M059J (cell line): ENCODE data around the gene DMAC2L. TPM values are rescaled to one million over a fixed set of nuclear protein-coding genes. Genes with fewer than 3 reads are reported as not detected.
"Not testable (repeated sequence)": the region's sequence is repeated elsewhere in the genome, so short reads cannot be mapped to it uniquely, and the experiment has no call there.

Source experiments
- DNase-seq: peaks from one replicate; pipeline ENCODE4 v3.0.0-alpha.2; 2012; ENCODE audit warnings: low read depth
- total RNA-seq: library from RNA; depleted of rRNA; stranded (reverse); fragments of >200 nt; shearing (Covaris generic); gene quantifications from 2 replicates; pipeline ENCODE4 v1.2.3, GENCODE V29; 2014; rRNA removed

DMAC2L gene, protein sequence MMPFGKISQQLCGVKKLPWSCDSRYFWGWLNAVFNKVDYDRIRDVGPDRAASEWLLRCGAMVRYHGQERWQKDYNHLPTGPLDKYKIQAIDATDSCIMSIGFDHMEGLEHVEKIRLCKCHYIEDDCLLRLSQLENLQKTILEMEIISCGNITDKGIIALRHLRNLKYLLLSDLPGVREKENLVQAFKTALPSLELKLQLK
- total RNA-seq = 5.5 and 16.8 TPM in 2 replicates

DNA sequence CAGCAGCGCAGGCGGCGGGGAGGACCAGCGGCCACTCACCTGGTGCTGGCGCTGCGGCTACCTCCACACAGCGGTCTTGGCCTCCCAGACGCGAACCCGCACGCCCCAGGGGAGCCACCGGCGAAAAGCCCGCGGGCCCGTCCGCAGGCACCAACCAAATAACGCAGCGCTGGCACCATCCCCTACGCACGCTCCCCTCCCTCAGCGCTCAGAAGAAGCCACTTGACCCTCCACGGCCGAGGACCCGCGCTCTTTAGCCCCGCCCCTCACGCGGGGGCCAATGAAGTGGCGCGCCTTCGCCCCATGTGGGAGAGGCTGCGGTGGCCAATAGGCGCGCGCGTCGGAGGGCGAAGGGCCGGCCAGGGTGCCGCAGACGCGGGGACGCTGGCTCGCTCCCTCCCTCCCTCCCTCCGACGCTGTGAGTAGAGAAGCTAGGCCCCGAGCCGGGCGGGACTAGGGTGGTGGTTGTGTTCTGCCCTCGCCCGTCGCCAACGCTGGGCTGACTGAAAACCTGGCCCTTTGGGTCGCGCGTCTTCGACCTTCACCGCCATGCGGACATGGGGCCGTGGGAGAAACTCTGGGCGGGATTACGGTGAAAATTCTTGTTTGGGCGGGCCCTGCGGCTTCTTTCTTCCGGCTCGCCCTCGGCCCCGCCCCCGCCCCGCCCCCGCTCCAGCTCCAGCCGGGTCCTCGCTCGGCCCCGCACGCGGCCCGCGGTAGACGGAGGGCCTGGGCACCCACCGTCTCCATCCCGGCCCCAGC is at the start of gene DMAC2L, which contains the start of gene L2HGDH:
Gene DMAC2L, plus strand, starts transcription at position 353 of the 762 bp plus-strand sequence. CDS start 9,164 bp downstream, outside the sequence.
Gene L2HGDH, minus strand, starts transcription at position 258 of the 762 bp plus-strand sequence. Its CDS starts 79 bp downstream, at position 179.
- peak; percentile 94 for DNase-seq

DNA sequence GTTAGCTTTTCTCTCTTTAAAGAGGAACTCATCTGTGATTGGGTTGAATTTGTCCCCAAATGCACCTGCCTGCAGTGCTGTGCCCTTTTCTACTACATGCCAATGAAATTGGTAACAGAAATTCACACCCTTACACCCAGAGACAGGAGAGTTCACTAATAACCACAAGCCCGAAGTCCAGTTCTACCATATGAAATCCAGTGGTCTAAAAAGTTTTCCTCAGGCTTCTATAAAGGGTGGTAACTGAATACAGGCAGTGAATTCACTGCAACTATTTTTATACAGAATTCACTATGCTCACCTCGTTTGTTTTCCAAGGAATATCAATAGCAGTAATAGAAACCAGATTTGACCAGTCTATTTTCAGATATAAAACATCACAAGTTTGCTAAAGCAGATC is 49.3 kb upstream of the DMAC2L start:
- DNase-seq = no peak

DNA sequence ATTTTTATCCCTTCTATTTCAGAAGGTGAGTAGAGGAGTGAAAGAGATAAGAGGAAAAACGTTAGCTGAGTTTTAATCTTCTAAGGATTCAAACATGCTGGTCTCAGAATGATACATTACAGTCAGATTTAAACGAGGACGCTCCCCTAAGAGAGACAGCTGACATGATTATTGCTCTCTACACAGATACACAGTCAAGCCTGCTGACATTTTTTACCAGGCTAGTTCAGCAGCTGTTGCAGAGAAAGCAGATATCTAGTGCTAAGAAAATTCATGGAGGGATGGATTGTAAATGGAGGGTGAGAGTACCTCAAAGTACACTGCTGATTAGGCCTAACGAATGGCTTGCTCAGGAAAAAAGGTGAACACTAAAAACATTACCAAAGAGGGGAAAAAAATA is 48.8 kb upstream of the DMAC2L start:
- DNase-seq = no peak

DNA sequence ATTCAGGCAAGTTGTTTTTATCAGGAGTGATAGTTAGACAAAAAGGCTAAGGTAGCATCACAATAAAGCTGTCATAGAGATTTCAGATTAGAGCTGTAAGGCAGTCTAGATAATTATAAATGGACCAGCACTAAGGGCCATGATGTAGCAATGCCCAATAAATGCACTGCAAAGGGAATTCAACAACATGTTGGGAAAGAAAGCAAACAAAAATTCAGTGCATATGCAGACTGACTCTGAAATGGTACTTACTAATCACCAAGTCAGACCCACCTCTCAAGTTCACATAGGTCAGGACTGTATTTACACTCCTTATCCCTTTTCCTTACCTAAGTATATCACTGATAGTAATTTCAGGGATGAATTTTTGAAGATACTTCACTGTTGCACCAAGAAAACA is 47.1 kb upstream of the DMAC2L start:
- DNase-seq = no peak

DNA sequence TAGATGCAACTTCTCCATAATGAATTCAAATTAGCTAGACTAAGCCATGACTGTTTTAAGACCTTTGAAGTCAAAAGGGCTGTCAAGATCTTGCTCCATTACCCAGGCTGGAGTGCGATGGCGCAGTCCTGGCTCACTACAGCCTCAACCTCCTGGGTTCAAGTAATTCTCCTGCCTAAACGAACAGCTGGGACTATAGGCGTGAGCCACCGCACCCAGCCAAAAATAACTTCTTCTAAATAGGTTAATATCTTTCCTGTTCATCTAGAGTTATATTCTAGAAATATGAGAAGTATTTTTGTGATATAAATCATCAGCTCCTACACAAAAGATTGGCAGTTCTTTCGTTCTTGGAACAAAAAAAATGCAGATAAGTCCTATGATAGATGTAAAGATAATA is 41.2 kb upstream of the DMAC2L start:
- no peak for DNase-seq

DNA sequence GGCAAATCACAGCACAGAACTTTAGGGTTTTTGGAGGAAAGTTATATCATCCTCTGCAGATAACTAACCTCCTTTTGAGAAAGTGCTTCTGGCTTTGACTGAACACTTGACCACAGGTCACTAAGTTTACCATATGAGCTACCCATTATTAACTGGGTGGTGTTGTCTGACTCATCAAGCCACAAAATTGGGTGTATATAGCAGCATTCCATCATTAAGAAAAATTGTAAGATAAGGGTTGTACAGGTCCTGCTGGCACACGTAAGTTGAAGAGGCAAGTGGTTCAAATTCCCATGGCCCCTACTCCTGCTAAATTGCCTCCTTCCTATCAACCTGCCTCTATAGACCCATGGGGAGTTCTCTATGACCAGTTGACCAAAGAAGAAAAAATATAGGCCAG is 39.6 kb upstream of the DMAC2L start:
- peak; percentile 32 for DNase-seq

DNA sequence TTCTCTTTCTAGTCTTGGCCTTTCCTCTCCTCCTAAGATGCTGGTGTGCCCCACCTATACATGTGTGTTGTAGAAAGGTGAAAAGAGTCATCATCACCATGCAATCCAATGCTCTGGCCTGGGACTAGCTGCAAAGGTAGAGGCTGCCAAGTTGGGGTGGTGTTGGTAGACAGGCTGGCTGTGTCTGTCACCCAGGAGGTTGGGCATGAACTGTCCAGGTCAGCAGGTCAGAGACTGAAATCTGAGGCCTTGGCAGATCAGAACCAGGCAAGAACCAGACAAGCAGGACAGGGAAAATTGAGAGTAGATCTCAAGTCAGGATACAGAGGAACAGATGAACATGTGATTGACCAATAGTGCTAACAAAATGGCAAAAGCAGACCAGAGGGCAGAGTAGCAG is 26.3 kb upstream of the DMAC2L start:
- no peak for DNase-seq

DNA sequence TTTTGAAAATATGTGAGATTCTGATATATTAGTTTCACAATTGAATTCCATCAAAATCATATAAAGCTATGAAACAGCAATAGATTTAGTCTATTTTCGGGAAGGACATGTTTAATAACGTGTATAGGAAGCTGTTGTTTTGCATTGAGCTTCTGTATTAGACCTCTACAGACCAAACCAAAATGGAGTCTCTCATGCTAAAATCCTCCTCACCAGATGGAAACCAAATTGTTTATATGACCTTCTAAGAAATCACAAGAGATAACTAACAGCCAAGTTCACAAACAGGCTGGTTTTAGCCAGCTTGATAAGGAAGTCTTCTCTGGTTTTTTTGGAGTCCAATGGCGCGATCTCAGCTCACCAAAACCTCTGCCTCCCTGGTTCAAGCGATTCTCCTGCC is 24.0 kb upstream of the DMAC2L start:
- DNase-seq = no peak

DNA sequence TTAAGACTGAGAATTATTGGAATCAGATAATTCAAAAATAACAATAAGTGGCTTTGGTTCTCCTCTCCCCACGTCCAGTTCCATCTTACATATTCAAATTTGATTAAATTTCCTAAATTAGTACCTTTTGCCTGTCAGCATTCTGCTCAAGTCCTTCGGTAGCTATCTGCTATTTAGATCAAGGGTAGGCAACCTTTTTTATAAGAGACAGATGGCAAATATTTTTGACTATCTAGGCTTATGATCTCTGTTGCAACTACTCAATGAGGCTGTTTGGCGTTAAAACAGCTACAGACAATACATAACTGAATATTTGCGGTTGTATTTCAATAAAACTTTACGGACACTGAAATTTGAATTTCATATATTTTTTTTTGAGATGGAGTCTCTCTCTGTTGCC is 21.8 kb upstream of the DMAC2L start:
- no peak for DNase-seq

DNA sequence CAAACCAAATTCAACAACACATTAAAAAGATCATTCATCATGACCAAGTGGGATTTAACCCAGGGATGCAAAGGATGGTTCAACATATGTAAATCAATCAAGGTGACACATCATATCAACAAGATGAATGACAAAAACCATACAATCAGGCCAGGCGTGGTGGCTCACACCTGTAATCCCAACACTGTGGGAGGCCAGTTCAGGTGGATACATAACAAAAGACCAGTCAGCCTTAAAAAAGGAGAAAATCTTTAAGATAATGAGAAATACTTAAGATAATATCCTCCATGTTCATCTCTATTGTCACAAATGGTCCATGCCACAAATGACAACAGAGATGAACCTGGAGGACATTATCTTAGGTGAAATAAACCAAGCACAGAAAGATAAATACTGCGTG is 12.5 kb upstream of the DMAC2L start:
- no peak for DNase-seq

DNA sequence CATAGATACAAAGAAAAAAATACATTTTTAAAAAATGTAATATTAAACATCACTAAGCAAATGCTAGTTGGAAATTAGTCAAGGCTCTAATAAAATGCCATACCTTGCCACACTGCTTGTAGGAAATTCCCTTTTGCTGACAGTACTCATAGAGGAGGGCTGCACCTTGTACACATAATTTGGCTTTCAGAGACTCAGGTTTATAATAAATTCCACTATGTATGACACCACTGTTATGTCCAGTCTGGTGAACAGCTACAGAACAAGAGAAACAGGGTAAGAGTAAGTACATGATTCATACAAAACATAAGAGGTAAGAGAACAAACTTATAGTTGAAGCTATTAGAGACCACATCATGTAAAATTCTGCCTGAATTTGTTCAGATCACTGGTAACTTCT is 10.2 kb upstream of the DMAC2L start:
- peak; percentile 17 for DNase-seq

DNA sequence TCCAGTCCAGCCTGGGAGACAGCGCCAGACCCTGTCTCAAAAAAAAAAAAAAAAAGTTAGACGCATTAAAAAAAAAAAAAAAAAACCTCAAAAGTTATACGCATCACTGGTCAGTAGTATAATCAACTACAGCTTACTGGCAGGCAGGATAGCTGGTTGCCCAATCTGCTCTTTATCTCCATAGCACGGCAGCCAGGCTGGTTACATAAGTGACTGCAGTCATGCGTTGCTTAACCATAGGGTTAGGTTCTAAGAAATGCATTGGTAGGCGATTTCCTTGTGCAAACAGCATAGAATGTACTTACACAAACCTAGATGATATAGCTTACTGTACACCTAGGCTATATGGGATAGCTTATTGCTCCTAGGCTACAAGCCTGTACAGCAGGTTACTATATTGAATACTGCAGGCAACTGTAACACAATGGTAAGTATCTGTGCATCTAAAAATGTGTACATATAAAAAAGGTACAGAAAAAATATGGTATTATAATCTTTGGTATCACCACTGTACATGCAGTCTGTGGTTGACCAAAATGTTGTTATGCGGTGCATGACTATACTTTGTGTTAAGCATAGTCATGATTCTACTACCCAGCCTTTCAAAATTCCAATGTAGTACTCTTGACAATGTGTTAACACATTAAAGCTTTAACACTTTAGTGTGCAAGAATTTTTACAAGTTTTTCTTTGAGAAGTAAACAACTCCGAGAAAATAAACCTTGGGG is 8.2 kb upstream of the DMAC2L start:
- DNase-seq = no peak

DNA sequence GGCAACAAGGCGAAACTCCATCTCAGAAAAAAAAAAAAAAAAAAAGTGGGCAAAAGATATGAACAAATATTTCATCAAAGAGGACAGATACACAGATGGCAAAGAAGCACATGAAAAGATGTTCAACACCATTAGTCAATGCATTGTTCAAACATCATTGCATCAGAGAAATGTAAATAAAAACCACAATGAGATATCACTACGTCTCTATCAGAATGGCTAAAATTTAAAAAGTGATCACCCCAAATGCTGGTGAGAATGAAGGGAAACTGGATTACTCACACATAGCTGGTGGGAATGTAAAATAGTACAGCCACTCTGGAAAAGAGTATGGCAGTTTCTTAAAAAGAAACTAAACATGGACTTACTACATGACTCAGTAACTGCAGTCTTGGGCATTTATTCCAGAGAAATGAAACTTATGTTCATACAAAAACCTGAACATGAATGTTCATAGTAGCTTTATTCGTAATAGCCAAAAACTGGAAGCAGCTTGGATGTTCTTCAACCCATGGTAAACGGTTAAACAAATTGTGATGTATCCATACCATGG is 3.7 kb upstream of the DMAC2L start:
- peak; percentile 48 for DNase-seq

DNA sequence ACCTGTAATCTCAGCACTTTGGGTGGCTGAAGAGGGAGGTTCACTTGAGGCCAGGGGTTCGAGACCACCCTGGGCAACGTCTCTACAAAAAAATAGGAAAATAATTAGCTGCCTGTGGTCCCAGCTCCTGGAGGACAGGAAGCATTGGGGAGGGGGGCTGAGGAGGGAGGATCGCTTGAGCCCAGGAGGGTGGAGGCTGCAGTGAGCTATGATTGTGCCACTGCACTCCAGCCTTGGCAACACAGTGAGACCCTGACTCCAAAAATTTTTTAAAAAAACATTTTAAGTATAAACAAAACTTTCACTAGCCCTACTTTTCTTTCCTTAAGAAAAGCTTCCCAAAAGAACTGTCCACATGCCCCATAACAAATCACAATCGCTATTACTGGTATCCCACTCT is 1.7 kb upstream of the DMAC2L start:
- DNase-seq = no peak

DNA sequence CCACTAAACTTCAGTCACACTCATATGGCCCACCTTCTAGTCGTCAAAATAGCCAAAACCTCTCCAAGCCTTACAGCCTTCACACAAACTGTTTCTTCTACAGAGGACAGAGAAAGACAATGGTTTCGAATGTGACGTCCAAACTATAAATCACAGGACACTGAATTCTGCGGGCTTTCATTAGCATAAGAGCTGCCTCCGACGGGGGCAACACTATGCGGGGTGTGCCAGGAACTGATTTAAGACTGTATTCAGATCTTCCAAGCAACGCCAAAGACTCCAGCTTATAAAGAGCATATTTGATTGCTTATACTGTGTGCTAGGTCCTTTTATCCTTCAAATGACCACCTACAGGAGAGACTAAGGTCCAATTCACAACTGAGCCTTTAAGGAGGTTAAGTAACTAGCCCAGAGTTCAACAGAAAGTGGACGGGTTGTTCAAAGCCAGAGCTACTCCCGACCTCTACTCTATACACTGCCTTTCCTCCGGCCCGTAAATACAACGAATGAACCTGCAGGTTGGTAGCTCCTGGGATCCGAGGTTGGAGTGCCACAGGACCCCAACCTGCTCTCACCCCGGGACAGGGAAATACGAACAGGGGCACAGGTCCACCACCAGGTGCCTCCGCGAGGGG is 670 bp upstream of the DMAC2L start:
- no peak for DNase-seq

DNA sequence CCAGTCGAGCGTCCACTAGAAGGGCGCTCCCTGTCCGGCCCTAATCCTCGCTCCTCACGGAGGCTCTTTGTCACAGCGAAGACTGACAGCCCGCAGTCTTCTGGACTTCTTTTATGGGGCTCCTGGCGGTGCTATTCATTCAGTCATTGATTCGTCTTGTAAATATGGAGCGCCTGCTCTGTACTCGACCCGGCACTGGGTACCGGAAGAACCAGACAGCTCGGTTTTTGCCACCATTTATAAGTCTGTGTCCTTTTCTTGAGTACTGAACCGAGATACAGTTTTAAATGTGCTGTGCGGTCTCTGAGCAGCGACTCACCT is 570 bp downstream of the DMAC2L start:
- peak; percentile 63 for DNase-seq

DNA sequence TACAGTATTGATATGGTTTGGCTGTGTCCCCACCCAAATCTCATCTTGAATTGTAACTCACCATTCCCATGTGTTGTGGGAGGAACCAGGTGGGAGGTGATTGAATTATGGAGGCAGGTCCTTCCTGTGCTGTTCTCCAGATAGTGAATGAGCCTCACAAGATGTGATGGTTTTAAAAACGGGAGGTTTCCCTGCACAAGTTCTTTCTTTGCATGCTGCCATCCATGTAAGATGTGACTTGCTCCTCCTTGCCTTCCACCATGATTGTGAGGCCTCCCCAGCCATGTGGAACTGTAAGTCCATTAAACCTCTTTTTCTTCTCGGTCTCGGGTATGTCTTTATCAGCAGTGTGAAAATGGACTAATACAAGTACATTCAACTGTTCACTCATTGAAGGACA is 2.0 kb downstream of the DMAC2L start:
- not testable (repeated sequence) for DNase-seq

DNA sequence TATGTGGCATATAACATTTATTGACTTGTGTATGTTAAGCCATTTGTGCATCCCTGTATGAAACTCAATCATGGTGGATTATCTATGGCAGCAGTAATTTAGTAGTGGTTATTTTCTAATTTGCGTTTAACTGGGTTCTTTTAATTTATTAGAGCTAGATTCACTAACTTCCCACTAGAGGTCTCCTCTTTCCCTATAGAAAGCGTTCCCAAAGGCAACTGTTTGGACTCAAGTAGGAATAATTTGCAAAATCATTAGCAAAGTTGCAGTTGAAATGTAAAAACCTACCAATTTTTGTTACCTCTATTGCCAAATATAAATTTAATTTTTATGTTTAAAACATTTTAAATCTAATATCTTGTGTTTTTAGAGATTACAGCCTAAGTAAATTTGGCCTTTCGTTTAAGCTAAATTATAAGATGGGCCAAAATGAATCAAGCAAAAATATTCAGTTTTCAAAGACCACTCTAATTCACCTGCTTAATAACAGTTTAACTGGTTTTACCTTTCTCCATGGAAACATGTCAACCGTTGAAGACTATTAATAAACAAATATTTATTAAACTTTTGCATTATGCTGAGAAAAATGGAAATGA is 6.0 kb downstream of the DMAC2L start:
- peak; percentile 44 for DNase-seq

DNA sequence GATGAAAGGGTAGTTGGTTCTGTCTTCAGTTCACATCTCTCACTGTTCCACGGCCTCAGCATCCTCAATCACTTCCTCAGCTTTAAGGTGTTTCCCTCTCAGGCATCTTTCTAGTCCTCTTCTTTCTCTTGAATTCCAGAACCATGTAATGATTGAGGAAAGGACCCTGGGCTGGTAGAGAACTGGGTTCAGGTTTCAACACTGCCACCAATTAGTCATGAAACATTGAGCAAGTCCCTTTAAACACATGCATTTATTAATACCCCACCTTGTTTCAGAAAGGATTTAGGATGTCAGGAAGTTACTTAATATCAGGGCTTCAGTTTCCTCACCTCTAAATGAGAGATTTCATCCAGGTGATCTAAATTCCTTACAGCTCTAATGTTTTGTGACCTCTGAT is 7.2 kb downstream of the DMAC2L start:
- peak; percentile 25 for DNase-seq

DNA sequence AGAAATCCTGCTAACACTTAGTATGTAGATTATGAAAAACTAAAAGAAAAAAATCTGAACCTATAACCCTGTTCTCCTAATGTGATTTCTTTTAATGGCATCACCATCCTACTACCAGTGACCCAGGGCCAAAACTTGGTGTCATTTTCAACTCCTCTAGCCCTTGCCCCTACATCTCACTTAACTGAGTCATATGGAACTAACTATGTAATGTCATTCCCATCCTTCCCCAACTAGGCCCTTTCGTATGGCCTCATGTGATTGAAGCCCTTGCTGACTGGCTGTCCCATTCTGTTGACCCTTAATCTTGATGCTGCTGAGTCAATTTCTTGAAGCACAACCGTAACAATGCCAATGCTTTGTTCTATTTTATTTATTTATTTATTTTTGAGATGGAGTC is 7.6 kb downstream of the DMAC2L start:
- DNase-seq = peak; percentile 28

DNA sequence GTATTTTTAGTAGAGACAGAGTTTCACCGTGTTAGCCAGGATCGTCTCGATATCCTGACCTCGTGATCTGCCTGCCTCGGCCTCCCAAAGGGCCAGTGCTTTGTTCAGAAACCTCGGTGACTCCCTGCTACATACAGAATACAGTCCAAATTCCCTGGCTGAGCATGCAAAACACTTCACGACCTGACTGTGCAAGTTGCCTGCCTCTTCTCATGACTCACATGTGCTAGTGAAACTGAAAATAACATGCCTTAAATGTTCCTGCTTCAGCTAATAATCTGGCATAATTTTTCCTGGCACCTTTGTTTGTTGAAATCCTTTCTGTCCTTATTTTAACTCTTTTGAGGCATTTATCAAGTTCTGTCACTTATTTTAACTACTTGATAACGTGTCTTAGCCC is 8.2 kb downstream of the DMAC2L start:
- peak; percentile 67 for DNase-seq
